Astrocyte (in vitro differentiated cells and primary cell): ENCODE data around the gene CHFR. TPM values are rescaled to one million over a fixed set of nuclear protein-coding genes. Genes with fewer than 3 reads are reported as not detected.
A peak's percentile ranks its signal among the peaks of the same experiment; 100 is the strongest.

Experiments
- DNase-seq: peaks from one replicate; pipeline ENCODE4 v3.0.0-alpha.2; 2010; ENCODE audit warnings: low read depth
- FAIRE-seq: peaks from 2 replicates; lab custom pipeline; 2011; peaks lifted over from hg19 to GRCh38; lab: Jason Lieb, UNC
- H2AFZ ChIP-seq: 2 replicates; pipeline ENCODE4 v1.6.0; 2012; ENCODE audit warnings: low read depth, low read length, inconsistent platforms
- H3K27ac ChIP-seq: 2 replicates; pipeline ENCODE4 v1.5.1; 2011; ENCODE audit warnings: low read depth, low read length, inconsistent platforms
- H3K27me3 ChIP-seq: 2 replicates; pipeline ENCODE4 v1.6.0; 2011; ENCODE audit warnings: low read length, inconsistent platforms; ENCODE audit not compliant: insufficient read depth
- H3K36me3 ChIP-seq: 2 replicates; pipeline ENCODE4 v1.5.1; 2011; ENCODE audit warnings: low read length, inconsistent platforms; ENCODE audit not compliant: insufficient read depth
- H3K4me1 ChIP-seq: 2 replicates; pipeline ENCODE4 v1.5.1; 2011; ENCODE audit warnings: low read length, inconsistent platforms; ENCODE audit not compliant: insufficient read depth
- H3K4me2 ChIP-seq: 2 replicates; pipeline ENCODE4 v1.6.0; 2012; ENCODE audit warnings: low read length, inconsistent platforms
- H3K4me3 ChIP-seq: 2 replicates; pipeline ENCODE4 v1.5.1; 2011; ENCODE audit warnings: low read depth, mild to moderate bottlenecking, low read length, inconsistent platforms; ENCODE audit not compliant: insufficient read depth
- H3K79me2 ChIP-seq: 2 replicates; pipeline ENCODE4 v1.6.0; 2012; ENCODE audit warnings: mild to moderate bottlenecking, low read length, inconsistent platforms; ENCODE audit not compliant: insufficient read depth
- H3K9ac ChIP-seq: 2 replicates; pipeline ENCODE4 v1.6.0; 2012; ENCODE audit warnings: mild to moderate bottlenecking, low read length, inconsistent platforms
- H3K9me3 ChIP-seq: 2 replicates; pipeline ENCODE4 v1.5.1; 2012; ENCODE audit warnings: low read depth, mild to moderate bottlenecking, low read length, inconsistent platforms; ENCODE audit not compliant: insufficient read depth
- H4K20me1 ChIP-seq: 2 replicates; pipeline ENCODE4 v1.6.0; 2012; ENCODE audit warnings: low read length, inconsistent platforms; ENCODE audit not compliant: insufficient read depth
- H3K27ac Mint-ChIP-seq: one replicate; pipeline ENCODE4 v1.8.0; 2021; ENCODE audit warnings: mild to moderate bottlenecking, mixed read lengths; ENCODE audit not compliant: unreplicated experiment
- H3K27me3 Mint-ChIP-seq: one replicate; pipeline ENCODE4 v1.8.0; 2021; ENCODE audit warnings: low read depth, mixed read lengths; ENCODE audit not compliant: unreplicated experiment
- H3K36me3 Mint-ChIP-seq: one replicate; pipeline ENCODE4 v1.8.0; 2021; ENCODE audit warnings: low read depth, mixed read lengths; ENCODE audit not compliant: unreplicated experiment
- H3K4me1 Mint-ChIP-seq: one replicate; pipeline ENCODE4 v1.8.0; 2021; ENCODE audit warnings: low read depth, mixed read lengths; ENCODE audit not compliant: unreplicated experiment
- H3K4me3 Mint-ChIP-seq: one replicate; pipeline ENCODE4 v1.8.0; 2021; ENCODE audit warnings: mild to moderate bottlenecking, moderate library complexity, mixed read lengths; ENCODE audit not compliant: unreplicated experiment
- H3K9me3 Mint-ChIP-seq: one replicate; pipeline ENCODE4 v1.8.0; 2021; ENCODE audit warnings: mild to moderate bottlenecking, mixed read lengths; ENCODE audit not compliant: unreplicated experiment
- CTCF ChIP-seq: IDR thresholded peaks from 2 replicates; pipeline ENCODE4 v1.5.1; 2011; ENCODE audit warnings: low read depth, mild to moderate bottlenecking, inconsistent platforms, low read length, moderate library complexity; ENCODE audit not compliant: insufficient read depth
- EZH2 ChIP-seq: IDR thresholded peaks from 2 replicates; pipeline ENCODE4 v1.6.1; 2012; ENCODE audit warnings: mild to moderate bottlenecking, low read length, inconsistent platforms; ENCODE audit not compliant: insufficient read depth
- total RNA-seq: library from RNA; stranded (reverse); gene quantifications from 2 replicates; pipeline ENCODE4 v1.2.1, GENCODE V29; 2021

CHFR gene
- total RNA-seq, 1 donor from 2014 or later, result 66.6 TPM

GRCh38 chr12:132825861-132826260 lies 61.5 kb downstream of the CHFR start:
- Mint-ChIP-seq H3K27me3 (no peaks in the 10 kb centered on the region), H3K36me3 (peaks cover 25% of the 10 kb centered on the region), H3K4me1 (peaks cover 26% of the 10 kb centered on the region), H3K9me3 (no peaks in the 10 kb centered on the region), H3K27ac (no peak overlapping the region), H3K4me3 (peak overlapping the region; percentile 93)
- Histone ChIP-seq H3K4me3 (no peak overlapping the region), H3K9ac (no peak overlapping the region), H2AFZ (no peak overlapping the region), H3K4me1 (peaks cover 16% of the 10 kb centered on the region), H3K4me2 (peak overlapping the region; percentile 95), H3K79me2 (peaks cover 63% of the 10 kb centered on the region), H4K20me1 (peaks cover 62% of the 10 kb centered on the region), H3K27ac (no peak overlapping the region), H3K36me3 (peaks cover 19% of the 10 kb centered on the region), H3K27me3 (no peaks in the 10 kb centered on the region), H3K9me3 (no peaks in the 10 kb centered on the region)
- DNase-seq (no peak), FAIRE-seq (no peak)
- no peak for TF ChIP-seq CTCF
- TF ChIP-seq EZH2, result no peak

GRCh38 chr12:132825089-132825488 lies 62.3 kb downstream of the CHFR start:
- peaks cover 16% of the 10 kb centered on the region for H3K4me1 ChIP-seq
- peaks cover 69% of the 10 kb centered on the region for H3K79me2 ChIP-seq
- no peak overlapping the region for H3K27ac ChIP-seq
- peaks cover 26% of the 10 kb centered on the region for H3K4me1 Mint-ChIP-seq
- H3K27me3 ChIP-seq, result no peaks in the 10 kb centered on the region
- H3K27me3 Mint-ChIP-seq, result no peaks in the 10 kb centered on the region
- no peak for FAIRE-seq
- H3K36me3 ChIP-seq, result peaks cover 25% of the 10 kb centered on the region
- H3K9me3 ChIP-seq, result no peaks in the 10 kb centered on the region
- H3K4me3 Mint-ChIP-seq, result no peak overlapping the region
- H4K20me1 ChIP-seq, result peaks cover 69% of the 10 kb centered on the region
- H3K4me3 ChIP-seq, result no peak overlapping the region
- DNase-seq, result no peak
- no peak overlapping the region for H3K9ac ChIP-seq
- H3K36me3 Mint-ChIP-seq, result peaks cover 29% of the 10 kb centered on the region
- H3K27ac Mint-ChIP-seq, result no peak overlapping the region
- no peaks in the 10 kb centered on the region for H3K9me3 Mint-ChIP-seq
- peak overlapping the region; percentile 23 for H3K4me2 ChIP-seq
- no peak overlapping the region for H2AFZ ChIP-seq
- TF ChIP-seq CTCF, result no peak
- no peak for TF ChIP-seq EZH2

GRCh38 chr12:132824053-132824452 lies 63.4 kb downstream of the CHFR start:
- no peaks in the 10 kb centered on the region for H3K27me3 Mint-ChIP-seq
- no peak for FAIRE-seq

More at GRCh38 chr12:132824053-132824452, 63.4 kb downstream of the CHFR start:
- no peak overlapping the region for H3K9ac ChIP-seq
- no peak for TF ChIP-seq EZH2
- H4K20me1 ChIP-seq, result peaks cover 77% of the 10 kb centered on the region
- H3K4me3 Mint-ChIP-seq, result no peak overlapping the region
- no peaks in the 10 kb centered on the region for H3K9me3 Mint-ChIP-seq
- H3K4me2 ChIP-seq, result no peak overlapping the region
- H2AFZ ChIP-seq, result no peak overlapping the region
- H3K27ac ChIP-seq, result no peak overlapping the region
- H3K36me3 ChIP-seq, result peaks cover 32% of the 10 kb centered on the region
- no peak overlapping the region for H3K4me3 ChIP-seq
- no peaks in the 10 kb centered on the region for H3K27me3 ChIP-seq
- H3K9me3 ChIP-seq, result no peaks in the 10 kb centered on the region
- H3K36me3 Mint-ChIP-seq, result peaks cover 27% of the 10 kb centered on the region
- H3K4me1 Mint-ChIP-seq, result peaks cover 26% of the 10 kb centered on the region
- H3K79me2 ChIP-seq, result peaks cover 78% of the 10 kb centered on the region
- no peak overlapping the region for H3K27ac Mint-ChIP-seq
- H3K4me1 ChIP-seq, result peaks cover 12% of the 10 kb centered on the region
- no peak for DNase-seq
